Measurements from ENCODE around the gene NGFR.

The NGFR gene

DNA sequence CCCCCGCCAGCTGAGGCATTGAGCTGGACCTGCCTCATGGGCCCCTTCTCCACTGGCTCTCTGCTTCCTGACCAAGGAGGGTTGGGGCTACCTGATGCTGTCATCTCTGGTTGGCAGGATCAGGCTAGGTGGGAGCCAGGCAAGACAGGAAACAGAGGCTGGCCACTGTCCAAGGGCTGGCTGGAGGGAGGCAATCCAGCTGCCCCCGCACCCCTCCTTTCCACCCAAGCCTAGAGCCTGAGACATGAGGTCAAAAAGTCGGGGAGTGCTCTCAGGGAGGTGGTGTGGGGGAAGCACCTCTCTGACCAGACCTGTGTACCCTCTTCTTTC, 14.5 kb downstream of the NGFR start:
- TF ChIP-seq, protein P1, sequence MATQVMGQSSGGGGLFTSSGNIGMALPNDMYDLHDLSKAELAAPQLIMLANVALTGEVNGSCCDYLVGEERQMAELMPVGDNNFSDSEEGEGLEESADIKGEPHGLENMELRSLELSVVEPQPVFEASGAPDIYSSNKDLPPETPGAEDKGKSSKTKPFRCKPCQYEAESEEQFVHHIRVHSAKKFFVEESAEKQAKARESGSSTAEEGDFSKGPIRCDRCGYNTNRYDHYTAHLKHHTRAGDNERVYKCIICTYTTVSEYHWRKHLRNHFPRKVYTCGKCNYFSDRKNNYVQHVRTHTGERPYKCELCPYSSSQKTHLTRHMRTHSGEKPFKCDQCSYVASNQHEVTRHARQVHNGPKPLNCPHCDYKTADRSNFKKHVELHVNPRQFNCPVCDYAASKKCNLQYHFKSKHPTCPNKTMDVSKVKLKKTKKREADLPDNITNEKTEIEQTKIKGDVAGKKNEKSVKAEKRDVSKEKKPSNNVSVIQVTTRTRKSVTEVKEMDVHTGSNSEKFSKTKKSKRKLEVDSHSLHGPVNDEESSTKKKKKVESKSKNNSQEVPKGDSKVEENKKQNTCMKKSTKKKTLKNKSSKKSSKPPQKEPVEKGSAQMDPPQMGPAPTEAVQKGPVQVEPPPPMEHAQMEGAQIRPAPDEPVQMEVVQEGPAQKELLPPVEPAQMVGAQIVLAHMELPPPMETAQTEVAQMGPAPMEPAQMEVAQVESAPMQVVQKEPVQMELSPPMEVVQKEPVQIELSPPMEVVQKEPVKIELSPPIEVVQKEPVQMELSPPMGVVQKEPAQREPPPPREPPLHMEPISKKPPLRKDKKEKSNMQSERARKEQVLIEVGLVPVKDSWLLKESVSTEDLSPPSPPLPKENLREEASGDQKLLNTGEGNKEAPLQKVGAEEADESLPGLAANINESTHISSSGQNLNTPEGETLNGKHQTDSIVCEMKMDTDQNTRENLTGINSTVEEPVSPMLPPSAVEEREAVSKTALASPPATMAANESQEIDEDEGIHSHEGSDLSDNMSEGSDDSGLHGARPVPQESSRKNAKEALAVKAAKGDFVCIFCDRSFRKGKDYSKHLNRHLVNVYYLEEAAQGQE (tag by site-specific recombination; IDR thresholded peaks at IDR 0.05) = no peak
- TF ChIP-seq, protein P2, sequence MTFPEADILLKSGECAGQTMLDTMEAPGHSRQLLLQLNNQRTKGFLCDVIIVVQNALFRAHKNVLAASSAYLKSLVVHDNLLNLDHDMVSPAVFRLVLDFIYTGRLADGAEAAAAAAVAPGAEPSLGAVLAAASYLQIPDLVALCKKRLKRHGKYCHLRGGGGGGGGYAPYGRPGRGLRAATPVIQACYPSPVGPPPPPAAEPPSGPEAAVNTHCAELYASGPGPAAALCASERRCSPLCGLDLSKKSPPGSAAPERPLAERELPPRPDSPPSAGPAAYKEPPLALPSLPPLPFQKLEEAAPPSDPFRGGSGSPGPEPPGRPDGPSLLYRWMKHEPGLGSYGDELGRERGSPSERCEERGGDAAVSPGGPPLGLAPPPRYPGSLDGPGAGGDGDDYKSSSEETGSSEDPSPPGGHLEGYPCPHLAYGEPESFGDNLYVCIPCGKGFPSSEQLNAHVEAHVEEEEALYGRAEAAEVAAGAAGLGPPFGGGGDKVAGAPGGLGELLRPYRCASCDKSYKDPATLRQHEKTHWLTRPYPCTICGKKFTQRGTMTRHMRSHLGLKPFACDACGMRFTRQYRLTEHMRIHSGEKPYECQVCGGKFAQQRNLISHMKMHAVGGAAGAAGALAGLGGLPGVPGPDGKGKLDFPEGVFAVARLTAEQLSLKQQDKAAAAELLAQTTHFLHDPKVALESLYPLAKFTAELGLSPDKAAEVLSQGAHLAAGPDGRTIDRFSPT (tag by site-specific recombination; IDR thresholded peaks at IDR 0.05) = peak; percentile 4
- peaks cover 10% of the 10 kb centered on the region for H3K4me1 ChIP-seq (ENCODE audit: control insufficient read depth, insufficient read depth, low read length)

DNA sequence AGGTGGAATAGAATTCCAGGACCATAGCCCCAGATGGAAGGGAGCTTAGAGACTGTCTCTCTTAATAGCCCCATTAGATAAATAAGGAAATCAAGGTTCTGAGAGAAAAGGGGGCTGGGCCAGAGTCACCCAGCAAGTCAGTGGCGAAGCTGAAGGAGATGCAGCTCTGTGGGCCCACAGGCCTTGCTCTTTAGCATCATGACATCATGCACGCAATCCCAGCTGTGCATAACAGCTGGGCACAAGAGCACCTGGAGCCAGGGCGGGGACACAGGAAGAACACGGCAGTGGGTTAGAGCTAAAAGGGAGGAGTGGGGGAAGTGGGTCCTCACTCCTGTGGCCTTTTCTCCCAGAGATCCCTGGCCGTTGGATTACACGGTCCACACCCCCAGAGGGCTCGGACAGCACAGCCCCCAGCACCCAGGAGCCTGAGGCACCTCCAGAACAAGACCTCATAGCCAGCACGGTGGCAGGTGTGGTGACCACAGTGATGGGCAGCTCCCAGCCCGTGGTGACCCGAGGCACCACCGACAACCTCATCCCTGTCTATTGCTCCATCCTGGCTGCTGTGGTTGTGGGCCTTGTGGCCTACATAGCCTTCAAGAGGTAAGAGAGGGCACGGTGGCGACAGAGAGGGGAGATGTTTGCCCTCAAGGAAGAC, 15.1 kb downstream of the NGFR start:
- ChIA-PET CTCF (interaction anchor here (0.6 to 4.7 kb wide), 8 partner anchors 12 to 102 kb away, joined by 3 to 59 read pairs (median 5); partner anchors contain the start of gene NGFR), POLR2A (interaction anchor here (0.5 to 0.7 kb wide), 3 partner anchors 14 to 672 kb away, joined by 3 to 4 read pairs (median 3); no protein-coding TSS in a partner anchor)

More for the DNA sequence above, 14.5 kb downstream of the NGFR start:
- no peaks in the 10 kb centered on the region for H3K9me3 ChIP-seq (ENCODE audit: control insufficient read depth, insufficient read depth, low read depth, low read length)
- H3K4me3 ChIP-seq (ENCODE audit: low read depth, low read length) = no peak overlapping the region
- ChIA-PET CTCF (interaction anchor here (0.6 to 4.7 kb wide), 6 partner anchors 13 to 101 kb away, joined by 3 to 59 read pairs (median 5); partner anchors contain the start of gene NGFR), POLR2A (interaction anchor here (0.5 to 0.7 kb wide), 2 partner anchors 13 to 671 kb away, joined by 3 read pairs; no protein-coding TSS in a partner anchor)
- H3K27ac ChIP-seq (ENCODE audit: extremely low read depth, low read depth, low read length) = no peak overlapping the region
- H3K36me3 ChIP-seq (ENCODE audit: control insufficient read depth in 2 of 2, insufficient read depth in 1 of 2, low read length in 2 of 2) = no peaks in the 10 kb centered on the region

DNA sequence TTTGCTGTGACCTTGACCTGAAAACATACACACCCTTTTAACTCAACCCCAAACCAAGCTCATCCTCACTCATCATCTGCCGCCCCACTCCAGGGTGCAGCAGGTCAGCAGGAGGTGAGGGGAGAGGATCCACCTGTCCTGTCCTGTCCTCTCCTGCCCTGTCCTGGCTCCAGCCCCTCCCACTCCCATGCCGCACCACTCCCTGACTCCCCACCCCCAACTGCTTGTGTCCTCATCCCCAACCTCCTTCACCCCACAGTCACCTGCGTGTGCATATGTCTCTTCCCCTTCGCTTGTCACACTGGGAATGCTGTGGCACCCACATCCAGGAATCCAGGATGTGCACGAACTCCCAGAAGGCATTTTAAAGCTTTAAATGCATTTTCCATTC, 15.6 kb downstream of the NGFR start:
- POLR2A ChIA-PET = interaction anchor here (0.7 kb wide), 2 partner anchors 33 to 233 kb away, joined by 3 to 4 read pairs; no protein-coding TSS in a partner anchor
- CTCF ChIA-PET = interaction anchor here (0.6 to 4.7 kb wide), 9 partner anchors 12 to 648 kb away, joined by 3 to 59 read pairs (median 4); partner anchors contain the start of gene NGFR
- no peaks in the 10 kb centered on the region for H3K9me3 ChIP-seq (ENCODE audit: control insufficient read depth, insufficient read depth, low read depth, low read length)
- H3K36me3 ChIP-seq (ENCODE audit: control insufficient read depth in 2 of 2, insufficient read depth in 1 of 2, low read length in 2 of 2) = no peaks in the 10 kb centered on the region
- TF ChIP-seq ZNF157 (tag by site-specific recombination; IDR thresholded peaks at IDR 0.05) = no peak
- TF ChIP-seq ZIC2 (tag by site-specific recombination; IDR thresholded peaks at IDR 0.05) = no peak
- TF ChIP-seq ZNF707 (tag by site-specific recombination; IDR thresholded peaks at IDR 0.05) = no peak
- TF ChIP-seq, protein P3, sequence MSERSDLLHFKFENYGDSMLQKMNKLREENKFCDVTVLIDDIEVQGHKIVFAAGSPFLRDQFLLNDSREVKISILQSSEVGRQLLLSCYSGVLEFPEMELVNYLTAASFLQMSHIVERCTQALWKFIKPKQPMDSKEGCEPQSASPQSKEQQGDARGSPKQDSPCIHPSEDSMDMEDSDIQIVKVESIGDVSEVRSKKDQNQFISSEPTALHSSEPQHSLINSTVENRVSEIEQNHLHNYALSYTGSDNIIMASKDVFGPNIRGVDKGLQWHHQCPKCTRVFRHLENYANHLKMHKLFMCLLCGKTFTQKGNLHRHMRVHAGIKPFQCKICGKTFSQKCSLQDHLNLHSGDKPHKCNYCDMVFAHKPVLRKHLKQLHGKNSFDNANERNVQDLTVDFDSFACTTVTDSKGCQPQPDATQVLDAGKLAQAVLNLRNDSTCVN (tag by site-specific recombination; optimal IDR thresholded peaks at IDR 0.05) = no peak
- TF ChIP-seq ZNF23 (tag by site-specific recombination; IDR thresholded peaks at IDR 0.05; ENCODE audit: borderline replicate concordance) = no peak
- H3K27ac ChIP-seq (ENCODE audit: extremely low read depth, low read depth, low read length) = no peak overlapping the region
- peaks cover 10% of the 10 kb centered on the region for H3K4me1 ChIP-seq (ENCODE audit: control insufficient read depth, insufficient read depth, low read length)
- H3K4me3 ChIP-seq (ENCODE audit: low read depth, low read length) = no peak overlapping the region

More for the DNA sequence above, 15.1 kb downstream of the NGFR start:
- H3K4me1 ChIP-seq (ENCODE audit: control insufficient read depth, insufficient read depth, low read length) = peaks cover 10% of the 10 kb centered on the region
- TF ChIP-seq ZIC2 (tag by site-specific recombination; IDR thresholded peaks at IDR 0.05) (peak; percentile 29; the same call in 1 of the 2 replicates), ZNF521 (tag by site-specific recombination; IDR thresholded peaks at IDR 0.05) (no peak), ZNF558 (tag by site-specific recombination; IDR thresholded peaks at IDR 0.05) (no peak), OVOL3 (tag by site-specific recombination; IDR thresholded peaks at IDR 0.05) (no peak), ZFP69B (tag by site-specific recombination; IDR thresholded peaks at IDR 0.05) (peak; percentile 71), ZNF549 (tag by site-specific recombination; IDR thresholded peaks at IDR 0.05) (no peak), PRDM1 (tag by site-specific recombination; IDR thresholded peaks at IDR 0.05) (no peak), SP7 (tag by site-specific recombination; IDR thresholded peaks at IDR 0.05) (no peak)
- TF ChIP-seq, protein P4, sequence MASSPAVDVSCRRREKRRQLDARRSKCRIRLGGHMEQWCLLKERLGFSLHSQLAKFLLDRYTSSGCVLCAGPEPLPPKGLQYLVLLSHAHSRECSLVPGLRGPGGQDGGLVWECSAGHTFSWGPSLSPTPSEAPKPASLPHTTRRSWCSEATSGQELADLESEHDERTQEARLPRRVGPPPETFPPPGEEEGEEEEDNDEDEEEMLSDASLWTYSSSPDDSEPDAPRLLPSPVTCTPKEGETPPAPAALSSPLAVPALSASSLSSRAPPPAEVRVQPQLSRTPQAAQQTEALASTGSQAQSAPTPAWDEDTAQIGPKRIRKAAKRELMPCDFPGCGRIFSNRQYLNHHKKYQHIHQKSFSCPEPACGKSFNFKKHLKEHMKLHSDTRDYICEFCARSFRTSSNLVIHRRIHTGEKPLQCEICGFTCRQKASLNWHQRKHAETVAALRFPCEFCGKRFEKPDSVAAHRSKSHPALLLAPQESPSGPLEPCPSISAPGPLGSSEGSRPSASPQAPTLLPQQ (tag by site-specific recombination; IDR thresholded peaks at IDR 0.05) = peak; percentile 87
- H3K4me3 ChIP-seq (ENCODE audit: low read depth, low read length) = no peak overlapping the region
- no peak overlapping the region for H3K27ac ChIP-seq (ENCODE audit: extremely low read depth, low read depth, low read length)
- no peaks in the 10 kb centered on the region for H3K36me3 ChIP-seq (ENCODE audit: control insufficient read depth in 2 of 2, insufficient read depth in 1 of 2, low read length in 2 of 2)
- H3K9me3 ChIP-seq (ENCODE audit: control insufficient read depth, insufficient read depth, low read depth, low read length) = no peaks in the 10 kb centered on the region

All from HEK293 (cell line).